IPS-NIHi7 (cell line): ENCODE results near the gene SLC9A8.
"Not testable (repeated sequence)": the region's sequence is repeated elsewhere in the genome, so short reads cannot be mapped to it uniquely, and the experiment has no call there.

Experiments used
- DNase-seq: peaks from one replicate; pipeline ENCODE4 v3.0.0; 2012; ENCODE audit warnings: mixed read lengths; ENCODE audit errors: extremely low spot score

Gene SLC9A8

GRCh38 chr20:49850463-49851230, 38.0 kb downstream of the SLC9A8 start:
- DNase-seq, result no peak

- no peak for DNase-seq
Measured at GRCh38 chr20:49851231-49851705, 38.6 kb downstream of the SLC9A8 start.

- DNase-seq, result no peak
Measured at GRCh38 chr20:49851991-49852390, 39.4 kb downstream of the SLC9A8 start.

DNA sequence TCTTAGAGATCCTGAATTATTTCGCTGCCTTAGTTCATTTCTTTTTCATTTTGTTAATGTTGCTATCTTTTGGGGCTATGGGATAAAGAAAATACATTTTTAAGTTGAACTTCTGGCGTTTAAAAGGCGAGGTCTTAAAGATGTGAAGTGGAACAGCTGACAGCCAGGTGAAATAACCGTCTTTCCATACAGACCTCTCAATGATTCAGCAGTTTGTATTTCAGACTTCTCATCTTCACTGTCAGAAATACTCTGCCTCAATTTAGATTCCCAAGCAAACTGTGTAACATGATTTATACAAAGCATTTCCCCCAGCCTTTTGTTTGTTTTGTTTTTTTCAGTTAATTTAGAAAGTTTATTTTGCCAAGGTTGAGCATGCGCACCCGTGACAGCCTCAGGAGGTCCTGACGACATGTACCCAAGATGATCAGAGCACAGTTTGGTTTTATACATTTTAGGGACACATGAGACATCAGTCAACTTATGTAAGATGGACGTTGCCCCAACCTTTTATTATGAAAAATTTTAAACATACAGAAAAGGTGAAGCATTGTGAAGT, 40.0 kb downstream of the SLC9A8 start:
- DNase-seq, result no peak

- peak; percentile 73 for DNase-seq
Measured at GRCh38 chr20:49853640-49854039, 41.0 kb downstream of the SLC9A8 start.

GRCh38 chr20:49854190-49854875, 41.7 kb downstream of the SLC9A8 start:
- no peak for DNase-seq

DNA sequence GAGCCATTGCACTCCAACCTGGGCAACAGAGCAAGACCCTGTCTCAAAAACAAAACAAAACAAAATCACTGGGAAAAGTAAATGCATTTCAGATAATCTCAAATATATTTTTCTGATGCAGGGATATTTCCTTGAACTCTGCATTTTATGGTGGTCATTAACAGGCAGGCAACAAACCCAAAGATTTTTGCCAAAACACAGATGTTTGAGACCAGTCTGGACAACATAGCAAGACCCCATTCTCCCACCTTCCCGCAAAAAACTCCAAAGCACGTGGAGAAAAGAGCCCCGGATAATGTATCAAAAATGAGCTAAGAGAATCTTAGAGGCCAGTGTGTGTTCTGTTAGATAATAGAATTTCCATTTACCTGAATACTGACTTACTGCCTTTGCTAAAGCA, 44.3 kb downstream of the SLC9A8 start:
- no peak for DNase-seq

GRCh38 chr20:49858076-49858585, 45.5 kb downstream of the SLC9A8 start:
- no peak for DNase-seq

- no peak for DNase-seq
Measured at GRCh38 chr20:49859011-49859410, 46.4 kb downstream of the SLC9A8 start.

- no peak for DNase-seq
Measured at GRCh38 chr20:49859807-49860206, 47.2 kb downstream of the SLC9A8 start.

- DNase-seq, result not testable (repeated sequence)
Measured at GRCh38 chr20:49861232-49861631, 48.6 kb downstream of the SLC9A8 start.

GRCh38 chr20:49862607-49863200, 50.1 kb downstream of the SLC9A8 start:
- DNase-seq, result no peak

GRCh38 chr20:49863666-49864065, 51.0 kb downstream of the SLC9A8 start:
- no peak for DNase-seq

GRCh38 chr20:49865559-49865958, 52.9 kb downstream of the SLC9A8 start:
- no peak for DNase-seq

GRCh38 chr20:49866051-49866450, 53.4 kb downstream of the SLC9A8 start:
- DNase-seq, result no peak

- no peak for DNase-seq
Measured at GRCh38 chr20:49867453-49868215, 55.0 kb downstream of the SLC9A8 start.

- DNase-seq, result no peak
Measured at GRCh38 chr20:49868538-49868937, 55.9 kb downstream of the SLC9A8 start.

DNA sequence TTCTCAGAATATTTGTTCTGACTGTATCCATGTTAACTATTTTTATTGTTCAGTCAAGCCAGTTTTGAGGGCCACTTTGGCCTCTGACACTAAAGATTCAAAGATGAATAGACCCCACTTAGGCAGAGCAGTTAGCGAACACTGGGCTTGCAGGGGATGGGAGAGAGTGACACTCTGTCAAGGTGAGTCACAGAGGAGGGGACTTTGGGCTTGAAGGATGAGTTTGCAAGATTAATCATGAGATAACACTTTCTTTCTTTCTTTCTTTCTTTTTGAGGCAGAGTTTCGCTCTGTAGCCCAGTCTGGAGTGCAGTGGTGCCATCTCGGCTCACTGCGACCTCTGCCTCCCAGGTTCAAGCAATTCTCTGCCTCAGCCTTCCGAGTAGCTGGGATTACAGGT, 56.3 kb downstream of the SLC9A8 start:
- DNase-seq, result no peak

GRCh38 chr20:49870261-49870660, 57.6 kb downstream of the SLC9A8 start:
- no peak for DNase-seq

- DNase-seq, result no peak
Measured at GRCh38 chr20:49871391-49871948, 58.8 kb downstream of the SLC9A8 start.

GRCh38 chr20:49872056-49872455, 59.4 kb downstream of the SLC9A8 start:
- no peak for DNase-seq
